Activated naive CD8-positive, alpha-beta T cell (primary cell): ENCODE results near the gene DCUN1D3.

Source experiments
- H3K27ac Mint-ChIP-seq: one replicate; pipeline ENCODE4 v1.8.0; 2021; ENCODE audit warnings: mixed read lengths
- H3K27me3 Mint-ChIP-seq: one replicate; pipeline ENCODE4 v1.8.0; 2021; ENCODE audit warnings: mixed read lengths
- H3K36me3 Mint-ChIP-seq: one replicate; pipeline ENCODE4 v1.8.0; 2021; ENCODE audit warnings: mixed read lengths
- H3K4me1 Mint-ChIP-seq: one replicate; pipeline ENCODE4 v1.8.0; 2021; ENCODE audit warnings: low read depth, mixed read lengths
- H3K4me3 Mint-ChIP-seq: one replicate; pipeline ENCODE4 v1.8.0; 2021; ENCODE audit warnings: mild to moderate bottlenecking, mixed read lengths
- H3K9me3 Mint-ChIP-seq: one replicate; pipeline ENCODE4 v1.8.0; 2021; ENCODE audit warnings: low read depth, mixed read lengths

Gene DCUN1D3

DNA sequence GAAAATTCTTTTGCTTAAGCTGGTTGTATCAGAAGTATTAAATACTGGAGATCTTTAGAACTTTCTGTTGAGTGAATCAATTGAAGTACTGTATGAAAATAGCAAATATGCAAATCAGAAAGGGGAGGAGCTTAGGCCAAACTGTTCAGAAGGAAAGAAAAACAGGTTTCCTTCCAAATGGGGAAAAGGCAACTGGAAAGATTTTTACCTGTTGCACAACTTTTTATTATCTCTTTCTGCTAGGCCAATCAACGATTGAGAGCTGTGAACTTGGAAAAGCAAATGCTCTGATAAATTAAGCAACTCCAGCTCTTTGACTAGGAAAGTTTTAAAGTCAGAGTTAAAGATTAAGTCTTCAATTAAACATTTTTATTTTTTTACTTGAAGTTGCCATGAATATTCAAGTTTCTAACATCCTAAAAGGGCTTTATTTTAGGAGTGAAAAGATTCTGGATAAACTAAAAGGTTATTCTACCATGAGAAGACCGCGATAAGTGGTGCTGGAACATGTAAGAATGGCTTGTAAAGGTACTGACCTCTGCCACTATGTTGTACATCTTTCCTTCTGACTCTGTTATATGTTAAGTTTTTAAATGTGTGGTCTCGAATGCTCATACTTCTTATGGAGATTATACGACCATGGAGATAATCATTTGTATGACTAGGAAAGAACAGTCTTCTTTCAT, 16.5 kb downstream of the DCUN1D3 start:
- H3K4me3 Mint-ChIP-seq, result no peak overlapping the region
- no peaks in the 10 kb centered on the region for H3K27me3 Mint-ChIP-seq
- H3K4me1 Mint-ChIP-seq, result peaks cover 31% of the 10 kb centered on the region
- H3K36me3 Mint-ChIP-seq, result peaks cover 12% of the 10 kb centered on the region
- H3K27ac Mint-ChIP-seq, result no peak overlapping the region
- no peaks in the 10 kb centered on the region for H3K9me3 Mint-ChIP-seq

DNA sequence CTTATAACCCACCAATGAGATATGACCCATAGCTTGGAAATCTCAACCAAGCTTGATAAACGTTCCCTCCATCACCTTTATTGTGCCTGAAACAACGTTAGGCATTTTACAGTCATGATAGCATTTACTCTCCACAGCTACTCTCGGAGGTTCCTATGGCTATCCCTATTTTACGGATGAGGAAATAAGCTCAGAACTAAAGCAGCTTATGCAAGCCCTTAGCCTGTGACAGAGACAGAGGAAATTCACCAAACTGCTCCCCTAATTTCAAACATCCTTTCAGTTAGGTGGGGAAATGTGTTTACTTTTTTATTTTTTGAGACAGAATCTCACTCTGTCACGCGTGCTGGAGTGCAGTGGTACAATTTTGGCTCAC, 18.7 kb downstream of the DCUN1D3 start:
- Mint-ChIP-seq H3K4me3 (no peak overlapping the region), H3K9me3 (no peaks in the 10 kb centered on the region), H3K27me3 (no peaks in the 10 kb centered on the region), H3K27ac (no peak overlapping the region), H3K4me1 (peaks cover 35% of the 10 kb centered on the region), H3K36me3 (peaks cover 16% of the 10 kb centered on the region)

DNA sequence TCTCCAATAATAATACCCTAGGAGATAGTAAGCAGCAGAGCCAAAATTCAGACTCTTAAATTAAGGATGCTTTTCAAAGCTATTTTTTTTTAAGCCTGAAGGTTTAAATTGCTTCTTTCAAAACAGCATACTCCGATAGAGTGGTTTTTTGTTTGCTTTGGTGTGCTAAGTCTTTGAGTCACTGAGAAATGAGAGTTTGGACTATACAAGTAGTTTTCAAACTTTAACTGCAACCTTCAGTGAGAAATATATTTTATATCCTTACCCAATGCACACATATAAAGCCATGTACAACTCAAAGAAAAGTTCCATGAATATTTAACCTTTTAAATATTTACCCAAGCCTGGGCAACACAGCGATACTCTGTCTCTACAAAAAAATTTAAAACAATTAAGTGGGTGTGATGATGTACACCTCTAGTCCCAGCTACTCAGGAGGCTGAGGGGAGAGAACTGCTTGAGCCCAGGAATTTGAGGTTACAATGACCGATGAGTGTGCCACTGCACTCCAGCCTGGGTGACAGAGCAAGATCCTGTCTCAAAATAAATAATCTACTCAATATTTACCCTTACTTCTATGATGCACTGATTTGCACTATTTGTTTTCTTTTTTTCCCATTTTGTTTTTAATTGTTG, 19.2 kb downstream of the DCUN1D3 start:
- H3K9me3 Mint-ChIP-seq, result no peaks in the 10 kb centered on the region
- H3K4me1 Mint-ChIP-seq, result peaks cover 33% of the 10 kb centered on the region
- no peak overlapping the region for H3K4me3 Mint-ChIP-seq
- peaks cover 13% of the 10 kb centered on the region for H3K36me3 Mint-ChIP-seq
- H3K27ac Mint-ChIP-seq, result no peak overlapping the region
- no peaks in the 10 kb centered on the region for H3K27me3 Mint-ChIP-seq

DNA sequence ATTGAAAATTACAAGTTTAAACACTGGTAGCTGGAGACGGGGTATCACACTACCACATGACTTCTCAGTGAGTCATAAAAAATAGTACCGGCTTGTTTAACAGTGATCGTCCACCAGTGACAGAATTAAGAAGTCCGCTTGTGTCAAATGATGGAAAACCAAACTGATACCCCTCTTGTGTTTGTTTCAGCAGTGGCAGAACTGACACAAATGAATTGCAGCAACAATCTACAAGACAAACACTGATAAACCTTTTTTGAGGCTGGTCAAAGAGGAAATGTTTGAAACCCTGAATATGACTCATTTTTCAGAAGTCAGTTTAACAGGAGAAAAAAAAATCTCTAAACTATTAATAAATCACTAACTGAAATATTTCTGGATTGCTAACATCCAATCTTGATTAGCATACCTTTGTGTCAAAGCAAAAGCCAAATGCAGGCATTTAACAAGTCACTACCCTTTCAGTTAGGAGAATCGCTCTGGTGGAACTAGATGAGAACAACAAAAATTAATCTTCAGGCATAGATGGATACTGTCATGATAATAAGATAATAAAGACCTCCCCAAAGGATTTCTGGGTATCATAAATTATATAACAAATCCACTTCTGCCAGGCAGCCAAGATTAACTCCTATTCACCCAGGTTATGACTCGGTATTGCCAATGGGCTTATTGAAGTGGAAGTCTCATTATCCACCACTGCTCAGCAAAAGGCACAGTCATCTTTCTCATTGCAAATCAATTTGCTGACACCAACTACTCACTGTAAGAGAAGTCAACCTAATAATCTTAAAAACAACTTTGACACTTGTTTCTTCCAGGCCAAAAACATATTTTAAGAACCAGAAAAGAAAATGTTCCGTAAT, 20.8 kb downstream of the DCUN1D3 start:
- Mint-ChIP-seq H3K27me3 (no peaks in the 10 kb centered on the region), H3K27ac (peak overlapping the region; percentile 16), H3K4me1 (peaks cover 42% of the 10 kb centered on the region), H3K9me3 (no peaks in the 10 kb centered on the region), H3K36me3 (peaks cover 9% of the 10 kb centered on the region), H3K4me3 (no peak overlapping the region)

DNA sequence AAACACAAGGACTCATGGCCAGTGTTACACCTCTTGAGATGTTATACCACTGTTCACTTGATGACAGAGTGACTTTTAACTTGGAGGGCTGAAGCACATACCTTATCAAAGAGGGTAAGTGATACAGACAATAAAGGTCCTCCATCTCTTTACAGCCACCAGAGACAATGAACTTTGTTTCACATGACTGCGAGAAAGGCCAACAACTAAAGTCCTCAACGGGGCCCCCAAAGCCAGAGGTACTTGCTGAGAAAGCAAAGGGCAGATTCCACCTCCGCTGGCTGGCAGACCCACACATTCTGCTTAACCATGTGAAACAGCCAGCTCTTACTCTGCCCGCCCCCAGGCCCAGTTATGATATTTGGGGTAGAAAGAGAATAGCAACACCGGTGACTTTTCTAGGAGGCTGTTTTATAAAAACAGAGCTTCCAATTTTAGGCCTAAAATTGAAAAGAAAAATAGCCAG, 21.4 kb downstream of the DCUN1D3 start:
- no peaks in the 10 kb centered on the region for H3K27me3 Mint-ChIP-seq
- peaks cover 43% of the 10 kb centered on the region for H3K4me1 Mint-ChIP-seq
- peaks cover 5% of the 10 kb centered on the region for H3K36me3 Mint-ChIP-seq
- H3K4me3 Mint-ChIP-seq, result no peak overlapping the region
- H3K9me3 Mint-ChIP-seq, result no peaks in the 10 kb centered on the region
- H3K27ac Mint-ChIP-seq, result peak overlapping the region; percentile 6

DNA sequence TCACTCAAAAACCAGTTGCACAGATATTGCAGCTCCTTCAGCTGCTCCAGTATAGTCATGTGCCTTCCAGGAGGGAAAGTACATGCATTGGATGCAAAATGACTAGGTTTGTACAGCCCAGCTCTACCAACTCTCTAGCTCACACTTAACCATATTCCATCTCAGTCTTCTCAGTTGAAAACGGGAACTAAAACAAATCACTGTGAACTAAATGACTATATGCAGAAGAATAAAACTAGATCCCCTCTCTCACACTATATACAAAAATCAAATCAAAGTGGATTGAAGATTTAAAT, 24.9 kb downstream of the DCUN1D3 start:
- peak overlapping the region; percentile 11 for H3K27ac Mint-ChIP-seq
- no peaks in the 10 kb centered on the region for H3K27me3 Mint-ChIP-seq
- H3K4me1 Mint-ChIP-seq, result peaks cover 52% of the 10 kb centered on the region
- H3K4me3 Mint-ChIP-seq, result peak overlapping the region; percentile 27
- H3K36me3 Mint-ChIP-seq, result peaks cover 5% of the 10 kb centered on the region
- H3K9me3 Mint-ChIP-seq, result no peaks in the 10 kb centered on the region

DNA sequence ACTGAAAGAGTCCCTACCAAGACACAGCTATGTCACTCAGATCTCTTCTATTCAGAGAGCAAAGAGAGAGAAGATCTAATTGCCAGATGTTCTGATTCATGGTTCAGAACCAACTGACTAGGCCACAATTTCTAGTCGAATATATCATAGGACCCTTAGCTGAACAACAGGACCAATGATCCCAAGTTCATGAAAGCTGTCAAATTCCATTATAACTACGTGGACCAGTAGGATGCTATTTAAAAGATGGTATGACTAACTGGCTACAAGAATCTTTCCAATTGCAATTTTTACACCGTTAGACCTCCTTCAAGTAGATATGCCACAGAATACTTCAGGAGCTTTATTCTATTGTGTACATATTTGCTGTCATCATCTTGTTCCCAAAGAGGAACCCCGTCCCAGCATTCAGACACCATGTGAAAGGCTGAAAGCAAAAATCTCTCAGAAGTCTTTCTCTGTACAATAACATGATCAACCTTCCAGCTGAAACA, 26.0 kb downstream of the DCUN1D3 start:
- Mint-ChIP-seq H3K4me3 (peak overlapping the region; percentile 51), H3K27me3 (no peaks in the 10 kb centered on the region), H3K36me3 (peaks cover 5% of the 10 kb centered on the region), H3K27ac (peak overlapping the region; percentile 55), H3K9me3 (no peaks in the 10 kb centered on the region), H3K4me1 (peaks cover 45% of the 10 kb centered on the region)

DNA sequence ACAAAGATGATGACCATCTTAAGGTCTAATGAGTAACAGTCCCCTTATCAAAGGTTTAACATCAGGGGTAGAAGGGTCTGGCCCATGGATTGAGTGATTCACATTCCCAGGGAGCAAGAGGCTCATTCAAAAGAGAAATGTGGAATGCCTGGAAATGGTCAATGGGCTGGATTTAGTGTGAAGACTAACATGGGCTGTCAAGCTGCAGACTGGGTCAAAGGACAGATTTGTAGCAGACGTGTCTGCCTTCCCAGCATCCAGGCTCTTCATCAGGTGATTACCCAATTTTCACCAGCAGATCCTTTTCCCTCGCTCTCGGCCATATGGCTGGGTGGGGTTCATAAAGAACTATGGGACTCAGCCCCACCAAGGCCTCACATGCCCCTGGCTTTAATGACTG, 26.8 kb downstream of the DCUN1D3 start:
- peaks cover 5% of the 10 kb centered on the region for H3K36me3 Mint-ChIP-seq
- peaks cover 40% of the 10 kb centered on the region for H3K4me1 Mint-ChIP-seq
- no peaks in the 10 kb centered on the region for H3K9me3 Mint-ChIP-seq
- H3K27me3 Mint-ChIP-seq, result no peaks in the 10 kb centered on the region
- H3K4me3 Mint-ChIP-seq, result no peak overlapping the region
- peak overlapping the region; percentile 46 for H3K27ac Mint-ChIP-seq

DNA sequence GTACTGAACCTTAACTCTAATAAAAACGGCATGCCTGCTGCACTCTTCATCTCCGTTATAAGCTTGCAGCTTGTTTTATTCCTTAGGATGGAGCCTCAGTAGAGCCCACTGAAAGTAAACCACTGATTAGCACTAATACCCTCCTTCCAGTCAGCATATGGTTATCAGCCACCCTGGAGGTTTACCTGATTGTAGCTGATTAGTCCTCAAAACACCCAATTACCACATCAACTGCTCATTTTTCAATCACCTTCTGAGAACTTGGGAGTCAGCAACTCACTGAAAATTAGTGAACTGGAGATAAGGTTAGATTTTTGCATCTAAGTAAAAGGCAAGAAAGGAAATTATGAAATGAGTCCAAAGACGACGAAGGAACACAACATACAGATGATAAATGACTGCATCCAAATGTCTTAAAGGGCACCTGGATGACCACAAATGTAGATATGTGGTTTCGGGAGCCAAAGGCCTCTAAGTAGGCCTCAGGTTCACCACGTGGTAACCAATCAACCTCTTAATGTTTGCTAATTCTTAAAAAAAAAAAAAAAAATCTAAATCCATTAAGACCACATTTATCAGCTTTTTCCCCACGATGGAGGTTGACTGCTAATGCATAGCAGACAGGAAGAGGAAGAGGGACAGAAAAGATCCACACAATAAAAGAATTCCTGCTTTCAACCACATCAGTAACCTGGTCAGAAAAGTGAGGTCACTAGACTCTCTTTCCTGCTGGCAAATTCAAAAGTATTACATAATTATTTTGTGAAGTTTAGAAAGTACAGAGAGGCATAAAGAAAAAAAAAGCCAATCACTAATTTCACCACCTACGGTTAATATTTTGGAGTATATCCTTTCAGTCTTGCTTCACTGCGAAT, 28.0 kb downstream of the DCUN1D3 start:
- H3K4me3 Mint-ChIP-seq, result no peak overlapping the region
- H3K36me3 Mint-ChIP-seq, result peaks cover 5% of the 10 kb centered on the region
- peaks cover 36% of the 10 kb centered on the region for H3K4me1 Mint-ChIP-seq
- H3K9me3 Mint-ChIP-seq, result no peaks in the 10 kb centered on the region
- no peaks in the 10 kb centered on the region for H3K27me3 Mint-ChIP-seq
- H3K27ac Mint-ChIP-seq, result no peak overlapping the region

DNA sequence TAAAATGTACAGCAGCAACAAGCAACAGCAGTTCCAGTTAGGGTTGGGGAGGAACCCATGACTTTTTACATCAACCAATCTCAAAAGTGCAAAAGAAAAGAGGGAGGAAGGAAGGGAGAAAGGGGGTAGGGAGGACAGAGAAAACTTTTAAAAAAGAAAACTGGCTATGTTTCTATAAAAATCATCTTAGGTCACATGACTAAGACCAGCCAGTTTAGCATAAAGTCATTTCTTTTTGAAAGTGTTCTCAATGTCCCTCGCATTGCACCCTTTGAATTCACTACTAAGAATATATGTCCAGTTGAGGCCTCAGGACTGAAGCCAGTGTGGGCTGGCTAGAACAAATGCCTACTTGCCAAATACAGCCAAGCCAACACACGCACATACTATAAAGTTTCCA, 28.9 kb downstream of the DCUN1D3 start:
- H3K4me1 Mint-ChIP-seq, result peaks cover 35% of the 10 kb centered on the region
- peaks cover 3% of the 10 kb centered on the region for H3K36me3 Mint-ChIP-seq
- H3K27ac Mint-ChIP-seq, result no peak overlapping the region
- no peak overlapping the region for H3K4me3 Mint-ChIP-seq
- no peaks in the 10 kb centered on the region for H3K9me3 Mint-ChIP-seq
- H3K27me3 Mint-ChIP-seq, result no peaks in the 10 kb centered on the region

DNA sequence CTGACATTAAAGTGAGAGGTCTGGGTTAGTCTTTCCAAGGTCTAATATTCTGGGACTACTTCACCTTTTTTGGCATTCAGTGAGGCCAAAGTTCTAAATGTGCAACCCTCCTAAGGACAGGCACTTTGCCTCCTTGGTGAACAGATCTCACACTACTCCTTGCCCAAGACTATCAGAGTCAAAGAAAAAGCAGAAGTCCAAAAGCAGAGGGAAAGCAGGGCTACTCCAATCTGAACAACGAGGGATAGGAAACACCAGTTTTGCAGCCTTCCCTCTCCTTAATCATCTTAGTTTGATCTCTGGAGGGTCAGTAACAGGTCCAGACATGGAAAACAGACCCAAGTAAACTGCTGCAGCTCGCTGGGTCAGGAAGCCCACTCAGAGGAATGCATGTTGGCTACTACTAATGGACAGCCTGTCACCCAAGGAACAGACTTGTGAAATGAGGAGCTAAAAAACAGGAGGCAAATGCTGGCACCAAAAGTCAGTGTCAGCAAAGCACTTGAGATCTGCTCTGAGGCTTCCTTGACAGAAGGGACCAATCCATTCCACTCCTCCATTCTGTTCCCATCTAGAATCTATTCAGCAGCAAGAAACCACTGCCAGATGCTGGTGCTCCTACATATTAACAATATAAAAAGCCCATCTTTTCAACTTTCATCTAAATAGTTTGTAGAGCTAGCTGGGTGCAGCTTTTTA, 29.9 kb downstream of the DCUN1D3 start:
- Mint-ChIP-seq H3K4me1 (peaks cover 30% of the 10 kb centered on the region), H3K9me3 (no peaks in the 10 kb centered on the region), H3K4me3 (no peak overlapping the region), H3K27ac (no peak overlapping the region), H3K27me3 (no peaks in the 10 kb centered on the region), H3K36me3 (peaks cover 3% of the 10 kb centered on the region)

DNA sequence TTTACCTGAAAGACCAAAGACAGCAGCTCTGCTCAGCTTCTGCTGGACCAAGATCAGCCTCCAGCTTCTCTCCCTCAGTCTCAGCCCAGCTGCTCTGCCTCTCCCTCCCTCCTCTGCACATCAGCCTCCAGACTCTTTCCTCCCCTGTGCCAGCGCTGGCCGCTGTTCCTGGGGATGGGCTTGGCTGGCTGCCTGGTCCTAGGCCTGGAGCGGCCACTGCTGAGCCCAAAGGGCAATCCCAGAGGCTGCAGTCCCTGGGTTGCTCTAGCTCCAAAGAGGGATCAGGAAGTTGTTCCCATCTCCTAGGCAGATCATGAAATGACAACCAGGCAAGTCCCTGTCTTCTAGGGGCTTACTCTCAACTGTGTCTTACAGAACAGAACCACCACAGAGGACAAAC, 31.3 kb downstream of the DCUN1D3 start:
- no peak overlapping the region for H3K4me3 Mint-ChIP-seq
- H3K9me3 Mint-ChIP-seq, result no peaks in the 10 kb centered on the region
- H3K27me3 Mint-ChIP-seq, result no peaks in the 10 kb centered on the region
- peaks cover 19% of the 10 kb centered on the region for H3K4me1 Mint-ChIP-seq
- no peak overlapping the region for H3K27ac Mint-ChIP-seq
- H3K36me3 Mint-ChIP-seq, result peaks cover 3% of the 10 kb centered on the region

DNA sequence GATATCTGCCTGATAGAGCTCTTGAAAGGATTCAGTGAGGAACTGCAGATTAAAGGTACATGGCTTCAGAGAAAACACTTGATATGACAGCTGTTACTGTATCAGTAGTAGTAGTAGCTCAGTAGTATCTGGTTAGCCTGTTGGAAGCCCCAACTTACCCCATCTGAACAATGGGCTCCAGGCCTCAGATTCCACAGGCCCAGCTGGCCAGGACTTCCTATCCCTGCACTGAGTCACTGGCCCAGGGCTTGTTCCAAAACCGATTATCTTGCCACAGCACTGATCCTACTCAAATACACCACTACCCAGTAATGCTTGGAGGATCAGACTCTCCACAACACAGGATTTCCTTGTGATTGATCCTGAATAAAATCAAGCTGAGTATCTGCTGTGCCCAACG, 32.6 kb downstream of the DCUN1D3 start:
- Mint-ChIP-seq H3K9me3 (no peaks in the 10 kb centered on the region), H3K4me1 (peaks cover 9% of the 10 kb centered on the region), H3K27ac (no peak overlapping the region), H3K36me3 (peaks cover 3% of the 10 kb centered on the region), H3K4me3 (no peak overlapping the region), H3K27me3 (no peaks in the 10 kb centered on the region)

DNA sequence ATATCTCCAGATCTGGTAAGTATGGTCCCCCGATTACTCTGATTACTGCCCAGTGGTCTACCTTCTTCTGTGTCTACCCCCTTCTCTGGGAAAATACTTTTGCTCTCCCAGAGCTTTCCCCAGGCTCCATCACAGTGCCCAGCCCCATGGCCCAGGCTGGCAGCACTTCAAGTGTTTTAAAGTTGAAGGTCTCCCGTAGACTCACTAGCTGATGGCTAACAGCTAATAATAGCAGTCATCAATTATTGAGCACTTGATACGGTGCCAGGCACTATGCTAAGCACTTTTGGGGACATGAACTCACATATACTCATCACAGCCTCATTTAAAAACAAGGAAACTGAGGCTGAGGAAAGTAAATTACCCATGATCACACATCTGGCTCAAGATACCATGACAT, 33.4 kb downstream of the DCUN1D3 start:
- no peaks in the 10 kb centered on the region for H3K27me3 Mint-ChIP-seq
- no peak overlapping the region for H3K4me3 Mint-ChIP-seq
- H3K4me1 Mint-ChIP-seq, result peaks cover 3% of the 10 kb centered on the region
- no peaks in the 10 kb centered on the region for H3K9me3 Mint-ChIP-seq
- H3K27ac Mint-ChIP-seq, result no peak overlapping the region
- H3K36me3 Mint-ChIP-seq, result peaks cover 3% of the 10 kb centered on the region
